GM23338 (cell line): ENCODE data around the gene TMEM242.

Experiments used
- CTCF ChIP-seq, 2 experiments: fragments of 200-600 bp in 1 of 2; sonication (generic) in 1 of 2; conservative IDR thresholded peaks; 2 replicates each; pipeline versions ENCODE4 v1.5.1 to v1.6.1; 2016 to 2017; ENCODE audit warnings: antibody characterized with exemption in 2 of 2, low read depth in 2 of 2, mild to moderate bottlenecking in 2 of 2, moderate library complexity in 1 of 2
- EZH2 ChIP-seq: fragments of 200-600 bp; sonication (generic); IDR thresholded peaks from one replicate; pipeline ENCODE4 v1.8.0; 2017; ENCODE audit warnings: antibody characterized with exemption, mild to moderate bottlenecking, low read depth; ENCODE audit not compliant: unreplicated experiment
- EZH2phosphoT487 ChIP-seq: fragments of 200-600 bp; sonication (generic); IDR thresholded peaks from one replicate; pipeline ENCODE4 v1.8.1; 2018; ENCODE audit warnings: antibody characterized with exemption; ENCODE audit not compliant: unreplicated experiment
- JUNB ChIP-seq: IDR thresholded peaks from one replicate; pipeline ENCODE4 v1.6.1; 2016; ENCODE audit warnings: antibody characterized with exemption; ENCODE audit not compliant: unreplicated experiment
- POLR2AphosphoS5 ChIP-seq: IDR thresholded peaks from 2 replicates; pipeline ENCODE4 v1.6.1; 2016; ENCODE audit warnings: antibody characterized with exemption, low read depth
- REST ChIP-seq: IDR thresholded peaks from one replicate; pipeline ENCODE4 v1.6.1; 2018; ENCODE audit warnings: antibody characterized with exemption; ENCODE audit not compliant: unreplicated experiment

- peak; percentile 42 to 77 for TF ChIP-seq CTCF (conservative IDR thresholded peaks at IDR 0.05; ENCODE audit: low read depth in 2 of 2)
- TF ChIP-seq EZH2 = no peak
- TF ChIP-seq POLR2AphosphoS5 = no peak
- no peak for TF ChIP-seq EZH2phosphoT487
- no peak for TF ChIP-seq REST
- TF ChIP-seq JUNB = no peak
Measured at GRCh38 chr6:157339432-157339831, 16.1 kb upstream of the TMEM242 start.
